Upper lobe of right lung (tissue), 1 donor: Measurements from ENCODE around the gene KIAA2012. TPM values are rescaled to one million over a fixed set of nuclear protein-coding genes. Genes with fewer than 3 reads are reported as not detected.

ENCODE experiments used
- ATAC-seq: fragments of 200-7000 bp; cut with Tn5 transposase; one replicate; pipeline ENCODE4 v1.9.1; 2020; ENCODE audit warnings: mild to moderate bottlenecking, moderate library complexity
- DNase-seq: peaks from one replicate; pipeline ENCODE4 v3.0.0-alpha.2; 2020
- H3K27ac ChIP-seq: fragments of 200-600 bp; one replicate; pipeline ENCODE4 v1.8.0; 2022
- H3K27me3 ChIP-seq: fragments of 200-600 bp; one replicate; pipeline ENCODE4 v1.8.0; 2022; ENCODE audit warnings: mild to moderate bottlenecking
- H3K36me3 ChIP-seq: fragments of 200-600 bp; one replicate; pipeline ENCODE4 v1.8.0; 2022
- H3K4me1 ChIP-seq: fragments of 200-600 bp; one replicate; pipeline ENCODE4 v1.8.0; 2022
- H3K4me3 ChIP-seq: fragments of 200-600 bp; one replicate; pipeline ENCODE4 v1.8.0; 2022; ENCODE audit warnings: mild to moderate bottlenecking
- H3K9me3 ChIP-seq: fragments of 200-600 bp; one replicate; pipeline ENCODE4 v1.8.0; 2022
- intact Hi-C: fragments of 100-400 bp; cut with DNase I; formaldehyde crosslinking; loops from one replicate; pipeline ENCODE4 v1.11.0; 2022
- total RNA-seq: library from RNA; stranded (reverse); fragmentation: NEBNext Ultra II Directional; extraction: Animal tissue kit (Norgen Biotek cat#: 25700); gene quantifications from one replicate; pipeline ENCODE4 v1.2.1, GENCODE V29; 2021
- TF ChIP-seq, protein P1 (sequence below): fragments of 200-600 bp; IDR thresholded peaks from one replicate; pipeline ENCODE4 v1.8.0; 2022; ENCODE audit warnings: antibody characterized with exemption
- donor health status: DM: no; HTN: yes; CAD: no; lungs with severe emphysema.

KIAA2012 gene
- total RNA-seq, 1 donor from 2014 or later = not detected

DNA sequence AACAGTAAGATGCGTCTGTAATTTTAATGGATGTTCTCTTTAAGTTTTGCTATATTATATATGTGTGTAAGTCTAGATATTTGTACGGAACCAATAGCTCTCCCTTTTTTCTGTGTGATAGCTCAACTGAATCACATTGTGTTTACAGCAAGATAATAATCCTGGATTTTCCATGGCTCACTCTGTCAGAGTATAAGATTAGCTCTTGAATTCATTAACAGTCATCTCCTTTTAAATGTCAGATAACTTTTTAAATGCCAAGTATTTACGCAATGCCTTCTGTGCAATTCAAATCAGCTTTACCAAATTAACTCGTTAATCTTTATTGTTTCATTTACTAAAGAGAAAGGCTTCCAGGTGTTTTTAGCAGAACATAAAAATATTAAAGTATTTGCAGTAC is 76.9 kb downstream of the KIAA2012 start:
- DNase-seq (no peak), ATAC-seq (no peak)
- no peaks in the 10 kb centered on the region for H3K27me3 ChIP-seq
- no peaks in the 10 kb centered on the region for H3K9me3 ChIP-seq
- no peaks in the 10 kb centered on the region for H3K36me3 ChIP-seq
- no peak overlapping the region for H3K4me3 ChIP-seq
- no peaks in the 10 kb centered on the region for H3K4me1 ChIP-seq
- TF ChIP-seq, protein P1, sequence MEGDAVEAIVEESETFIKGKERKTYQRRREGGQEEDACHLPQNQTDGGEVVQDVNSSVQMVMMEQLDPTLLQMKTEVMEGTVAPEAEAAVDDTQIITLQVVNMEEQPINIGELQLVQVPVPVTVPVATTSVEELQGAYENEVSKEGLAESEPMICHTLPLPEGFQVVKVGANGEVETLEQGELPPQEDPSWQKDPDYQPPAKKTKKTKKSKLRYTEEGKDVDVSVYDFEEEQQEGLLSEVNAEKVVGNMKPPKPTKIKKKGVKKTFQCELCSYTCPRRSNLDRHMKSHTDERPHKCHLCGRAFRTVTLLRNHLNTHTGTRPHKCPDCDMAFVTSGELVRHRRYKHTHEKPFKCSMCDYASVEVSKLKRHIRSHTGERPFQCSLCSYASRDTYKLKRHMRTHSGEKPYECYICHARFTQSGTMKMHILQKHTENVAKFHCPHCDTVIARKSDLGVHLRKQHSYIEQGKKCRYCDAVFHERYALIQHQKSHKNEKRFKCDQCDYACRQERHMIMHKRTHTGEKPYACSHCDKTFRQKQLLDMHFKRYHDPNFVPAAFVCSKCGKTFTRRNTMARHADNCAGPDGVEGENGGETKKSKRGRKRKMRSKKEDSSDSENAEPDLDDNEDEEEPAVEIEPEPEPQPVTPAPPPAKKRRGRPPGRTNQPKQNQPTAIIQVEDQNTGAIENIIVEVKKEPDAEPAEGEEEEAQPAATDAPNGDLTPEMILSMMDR = no peak
- H3K27ac ChIP-seq = no peak overlapping the region
- intact Hi-C loops = no loop called here

DNA sequence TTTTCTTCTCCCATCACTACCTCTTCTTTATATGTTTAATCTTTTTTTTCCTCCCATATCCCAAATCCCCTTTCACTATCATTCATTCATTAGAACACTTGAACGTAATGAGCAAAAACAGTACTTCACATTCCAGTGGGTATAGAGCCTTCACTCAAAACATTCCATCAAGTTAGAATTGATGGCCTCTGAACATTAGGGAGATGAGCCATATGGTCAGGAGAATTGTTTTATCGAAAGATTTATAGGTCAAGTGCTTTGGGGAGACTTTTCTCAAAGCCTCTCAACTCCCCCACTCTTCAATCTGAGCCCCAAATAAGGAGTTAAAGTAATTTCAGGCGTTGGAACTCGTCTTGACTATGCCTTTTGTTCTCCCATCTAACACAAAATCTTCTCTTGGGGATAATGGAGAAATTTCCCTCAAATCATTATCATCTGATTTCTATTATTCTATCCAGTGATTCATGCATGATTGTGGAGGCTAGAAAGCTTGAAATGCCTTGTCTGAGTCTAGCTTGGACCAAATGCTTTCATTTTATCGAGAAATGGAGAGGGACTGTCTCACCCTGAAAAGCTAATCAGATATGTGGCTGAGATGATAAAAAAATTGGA is 79.2 kb downstream of the KIAA2012 start:
- TF ChIP-seq, protein P1 = no peak
- no peaks in the 10 kb centered on the region for H3K4me1 ChIP-seq
- H3K27me3 ChIP-seq = no peaks in the 10 kb centered on the region
- intact Hi-C loops = no loop called here
- H3K27ac ChIP-seq = no peak overlapping the region
- ATAC-seq (no peak), DNase-seq (no peak)
- no peaks in the 10 kb centered on the region for H3K36me3 ChIP-seq
- no peaks in the 10 kb centered on the region for H3K9me3 ChIP-seq
- no peak overlapping the region for H3K4me3 ChIP-seq

DNA sequence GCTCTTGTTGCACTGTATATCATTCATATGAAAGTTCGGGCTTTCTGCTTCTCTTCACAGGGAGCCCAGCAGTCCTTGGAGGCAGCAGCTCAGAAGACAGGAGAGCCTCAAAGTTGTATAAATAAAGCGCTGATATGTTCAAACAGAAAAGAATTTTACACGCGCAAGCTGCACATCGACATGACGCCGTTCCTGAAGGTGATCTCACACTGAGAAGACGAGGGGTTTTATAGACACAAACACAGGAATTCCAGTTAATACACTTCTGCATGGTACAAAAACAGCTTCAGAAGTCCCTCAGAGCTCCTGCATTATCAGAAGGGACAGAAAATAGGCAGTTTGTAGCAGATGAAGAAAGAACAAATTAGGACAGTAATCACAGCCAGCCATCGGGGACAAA is 81.6 kb downstream of the KIAA2012 start:
- ATAC-seq (no peak), DNase-seq (no peak)
- intact Hi-C loops = no loop called here
- no peaks in the 10 kb centered on the region for H3K4me1 ChIP-seq
- no peaks in the 10 kb centered on the region for H3K9me3 ChIP-seq
- no peaks in the 10 kb centered on the region for H3K36me3 ChIP-seq
- no peak overlapping the region for H3K4me3 ChIP-seq
- H3K27me3 ChIP-seq = no peaks in the 10 kb centered on the region
- TF ChIP-seq, protein P1 = no peak
- no peak overlapping the region for H3K27ac ChIP-seq

DNA sequence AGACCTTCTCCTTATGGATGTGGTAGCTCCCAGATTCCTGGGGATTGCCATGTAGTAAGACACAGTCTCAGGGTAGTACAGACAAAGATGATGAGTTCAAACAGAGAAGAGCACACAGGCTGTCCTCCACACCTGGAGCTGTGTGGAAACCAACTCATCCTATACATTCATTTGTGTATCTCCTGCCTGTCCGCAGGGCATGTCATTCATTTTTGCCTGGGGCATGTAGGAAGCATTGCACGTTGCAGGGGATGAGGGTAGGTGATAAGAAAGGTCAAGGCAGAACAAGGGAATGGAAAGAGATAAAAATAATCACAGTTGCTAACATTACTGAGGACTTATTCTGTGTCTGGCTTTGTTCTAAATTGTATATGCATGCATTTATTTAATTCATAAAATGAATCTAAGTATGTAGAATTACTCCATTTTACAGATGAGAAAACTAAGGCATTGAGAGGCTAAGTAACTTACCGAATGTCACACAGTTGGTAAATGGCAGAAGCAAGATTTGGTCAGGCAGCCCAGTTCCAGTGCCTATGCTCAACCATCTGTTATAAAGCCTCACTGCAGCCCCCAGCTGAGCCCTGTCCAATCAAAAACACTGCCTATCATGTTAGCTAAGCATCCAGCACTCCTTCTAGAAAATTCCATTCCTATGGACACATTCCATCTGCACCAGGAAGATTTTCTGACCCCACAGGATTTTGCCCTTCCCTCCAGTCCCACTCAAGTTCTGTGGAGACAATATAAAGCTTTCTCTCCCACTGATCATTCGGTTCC is 84.3 kb downstream of the KIAA2012 start:
- Histone ChIP-seq H3K36me3 (no peaks in the 10 kb centered on the region), H3K27me3 (no peaks in the 10 kb centered on the region), H3K9me3 (no peaks in the 10 kb centered on the region), H3K4me1 (no peaks in the 10 kb centered on the region), H3K4me3 (no peak overlapping the region), H3K27ac (no peak overlapping the region)
- no peak for ATAC-seq
- no peak for DNase-seq
- TF ChIP-seq, protein P1 = no peak
- intact Hi-C loops = no loop called here

DNA sequence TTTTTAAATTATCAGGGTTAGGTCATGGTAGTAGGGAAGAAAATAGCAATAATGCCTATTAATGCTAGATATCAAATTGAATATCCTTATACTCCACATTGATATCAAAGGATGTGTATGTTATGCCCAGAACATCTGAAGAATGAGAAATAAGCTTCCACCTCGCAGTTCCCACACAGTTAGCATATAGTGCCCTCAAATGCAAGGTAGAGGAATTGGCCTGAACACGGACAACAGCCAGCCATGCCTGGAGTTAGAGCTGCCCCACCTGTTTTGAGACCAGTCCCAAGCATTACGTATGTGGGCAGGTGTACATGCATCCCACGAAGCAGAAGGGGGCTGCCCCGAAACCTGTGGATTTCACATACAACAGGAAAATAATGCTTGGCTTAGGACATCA is 85.7 kb downstream of the KIAA2012 start:
- H3K4me1 ChIP-seq = no peaks in the 10 kb centered on the region
- no peak for DNase-seq
- no peak overlapping the region for H3K27ac ChIP-seq
- H3K9me3 ChIP-seq = no peaks in the 10 kb centered on the region
- no peaks in the 10 kb centered on the region for H3K27me3 ChIP-seq
- intact Hi-C loops = no loop called here
- no peaks in the 10 kb centered on the region for H3K36me3 ChIP-seq
- TF ChIP-seq, protein P1 = no peak
- no peak for ATAC-seq
- no peak overlapping the region for H3K4me3 ChIP-seq
